Keratinocyte (primary cell): ENCODE measurements around the gene IRX3. TPM values are rescaled to one million over a fixed set of nuclear protein-coding genes. Genes with fewer than 3 reads are reported as not detected.

Experiments
- DNase-seq: peaks from one replicate; pipeline ENCODE4 v3.0.0-alpha.2; 2011; ENCODE audit warnings: low read depth, missing footprints, low spot score
- FAIRE-seq: peaks from 2 replicates; lab custom pipeline; 2011; peaks lifted over from hg19 to GRCh38; lab: Jason Lieb, UNC
- H2AFZ ChIP-seq: 2 replicates; pipeline ENCODE4 v1.6.0; 2012; ENCODE audit warnings: low read length, control low read depth, inconsistent platforms; ENCODE audit not compliant: control insufficient read depth
- H3K27ac ChIP-seq: 2 replicates; pipeline ENCODE4 v1.5.1; 2011; ENCODE audit warnings: low read length; ENCODE audit not compliant: control insufficient read depth, insufficient read depth
- H3K27me3 ChIP-seq: 3 replicates; pipeline ENCODE4 v1.6.0; 2011; ENCODE audit warnings: low read length; ENCODE audit not compliant: control insufficient read depth, insufficient read depth; ENCODE audit errors: extremely low read depth
- H3K36me3 ChIP-seq, 2 experiments: 2 replicates in 1 of 2; 3 replicates in 1 of 2; pipeline ENCODE4 v1.5.1; 2011; ENCODE audit warnings: low read length in 2 of 2, mild to moderate bottlenecking in 1 of 2; ENCODE audit not compliant: control insufficient read depth in 2 of 2, insufficient read depth in 2 of 2; ENCODE audit errors: extremely low read depth in 1 of 2
- H3K4me1 ChIP-seq: 3 replicates; pipeline ENCODE4 v1.5.1; 2011; ENCODE audit warnings: low read length; ENCODE audit not compliant: control insufficient read depth, insufficient read depth; ENCODE audit errors: extremely low read depth
- H3K4me2 ChIP-seq: 3 replicates; pipeline ENCODE4 v1.6.0; 2011; ENCODE audit warnings: low read depth, low read length; ENCODE audit not compliant: control insufficient read depth, insufficient read depth; ENCODE audit errors: extremely low read depth
- H3K4me3 ChIP-seq, 3 experiments: fragments of 200-600 bp in 1 of 3; sonication (generic) in 1 of 3; 2 replicates in 2 of 3; 3 replicates in 1 of 3; pipeline ENCODE4 v1.5.1; 2011 to 2016; ENCODE audit warnings: low read length in 3 of 3, mild to moderate bottlenecking in 3 of 3, control low read depth in 2 of 3, inconsistent platforms in 1 of 3, low read depth in 1 of 3, mixed read lengths in 1 of 3, mixed run types in 1 of 3, moderate library complexity in 1 of 3; ENCODE audit not compliant: control insufficient read depth in 2 of 3, insufficient read depth in 2 of 3; ENCODE audit errors: extremely low read depth in 1 of 3
- H3K79me2 ChIP-seq: 2 replicates; pipeline ENCODE4 v1.6.0; 2012; ENCODE audit warnings: low read length; ENCODE audit not compliant: control insufficient read depth, insufficient read depth
- H3K9ac ChIP-seq: 3 replicates; pipeline ENCODE4 v1.6.0; 2011; ENCODE audit warnings: low read length; ENCODE audit not compliant: control insufficient read depth, insufficient read depth; ENCODE audit errors: extremely low read depth
- H3K9me1 ChIP-seq: 3 replicates; pipeline ENCODE4 v1.6.0; 2011; ENCODE audit warnings: low read length; ENCODE audit not compliant: control insufficient read depth, insufficient read depth; ENCODE audit errors: extremely low read depth
- H3K9me3 ChIP-seq: 2 replicates; pipeline ENCODE4 v1.5.1; 2012; ENCODE audit warnings: low read depth, low read length; ENCODE audit not compliant: control insufficient read depth
- H4K20me1 ChIP-seq: 3 replicates; pipeline ENCODE4 v1.6.0; 2011; ENCODE audit warnings: low read length; ENCODE audit not compliant: control insufficient read depth, insufficient read depth; ENCODE audit errors: extremely low read depth
- CTCF ChIP-seq, 3 experiments: IDR thresholded peaks in 1 of 3; conservative IDR thresholded peaks in 1 of 3; optimal IDR thresholded peaks in 1 of 3; 2 replicates in 2 of 3; 3 replicates in 1 of 3; pipeline versions ENCODE3 to v1.5.1; 2011; ENCODE audit warnings: low read length in 3 of 3, mild to moderate bottlenecking in 3 of 3, moderate library complexity in 2 of 3, control low read depth in 1 of 3, inconsistent platforms in 1 of 3; ENCODE audit not compliant: insufficient read depth in 2 of 3; ENCODE audit errors: extremely low read depth in 1 of 3
- EZH2 ChIP-seq: IDR thresholded peaks from one replicate; pipeline ENCODE4 v1.6.1; 2012; ENCODE audit warnings: inconsistent platforms, mild to moderate bottlenecking, low read length, moderate library complexity
- dilution Hi-C: fragments of 300-500 bp; cut with MboI; formaldehyde crosslinking; loops from one replicate; pipeline ENCODE4 v1.7.0; 2020; ENCODE audit warnings: low sequenced_read_pairs; ENCODE audit not compliant: extremely low pct_ligation_motif_present
- polyA plus RNA-seq, 5 experiments: library from polyadenylated mRNA; depleted of rRNA in 3 of 5; stranded (reverse) in 3 of 5; stranded (forward) in 1 of 5; unstranded in 1 of 5; fragments of >200 nt; gene quantifications; 1 replicate in 1 of 5; 2 replicates in 3 of 5; 3 replicates in 1 of 5; pipeline versions ENCODE4 v1.2.1 to v1.2.3, GENCODE V29; 2011 to 2012; ENCODE audit warnings: missing spikeins in 2 of 5, low read depth in 1 of 5, low replicate concordance in 1 of 5

IRX3 gene
- polyA plus RNA-seq, 1 donor (not counting 4 experiments of a cell fraction or from before 2014, with no cell fraction given) = 3.3 TPM

- Histone ChIP-seq H3K4me3 (no peak overlapping the region), H3K4me1 (no peaks in the 10 kb centered on the region), H3K9me1 (no peaks in the 10 kb centered on the region), H3K27me3 (no peaks in the 10 kb centered on the region), H3K9ac (no peak overlapping the region), H4K20me1 (no peaks in the 10 kb centered on the region), H2AFZ (no peak overlapping the region), H3K36me3 (no peaks in the 10 kb centered on the region), H3K4me2 (no peak overlapping the region), H3K79me2 (no peaks in the 10 kb centered on the region), H3K27ac (no peak overlapping the region), H3K9me3 (no peaks in the 10 kb centered on the region)
- dilution Hi-C loops = no loop called here
- FAIRE-seq (no peak), DNase-seq (no peak)
- no peak for TF ChIP-seq EZH2
- TF ChIP-seq CTCF (optimal IDR thresholded peaks at IDR 0.05 in 1 of 3, IDR thresholded peaks at IDR 0.05 in 1 of 3, conservative IDR thresholded peaks at IDR 0.05 in 1 of 3; ENCODE audit: extremely low read depth in 1 of 3, insufficient read depth in 2 of 3, low read length in 3 of 3) = no peak
Observed at GRCh38 chr16:54303613-54304012, 17.0 kb upstream of the IRX3 start.

- Histone ChIP-seq H3K9me1 (no peaks in the 10 kb centered on the region), H3K36me3 (no peaks in the 10 kb centered on the region), H3K9ac (no peak overlapping the region), H3K4me3 (no peak overlapping the region), H2AFZ (no peak overlapping the region), H3K4me2 (no peak overlapping the region), H3K27ac (no peak overlapping the region), H3K9me3 (no peaks in the 10 kb centered on the region), H3K4me1 (no peaks in the 10 kb centered on the region), H3K79me2 (no peaks in the 10 kb centered on the region), H3K27me3 (no peaks in the 10 kb centered on the region), H4K20me1 (no peaks in the 10 kb centered on the region)
- DNase-seq = no peak
- dilution Hi-C loops = no loop called here
- FAIRE-seq = no peak
- TF ChIP-seq EZH2 = no peak
- TF ChIP-seq CTCF (optimal IDR thresholded peaks at IDR 0.05 in 1 of 3, IDR thresholded peaks at IDR 0.05 in 1 of 3, conservative IDR thresholded peaks at IDR 0.05 in 1 of 3; ENCODE audit: extremely low read depth in 1 of 3, insufficient read depth in 2 of 3, low read length in 3 of 3) = no peak
Observed at GRCh38 chr16:54297154-54297553, 10.6 kb upstream of the IRX3 start.
